Esophagus squamous epithelium (tissue), 4 donors: ENCODE data around the gene PTPRT.

Source experiments
- CTCF ChIP-seq, 6 experiments: fragments of 450-650 bp in 4 of 6; fragments of 200-600 bp in 2 of 6; sonication (generic) in 2 of 6; IDR thresholded peaks; one replicate each; pipeline ENCODE4 v1.5.1; 2016 to 2019; ENCODE audit warnings: antibody characterized with exemption in 6 of 6, mild to moderate bottlenecking in 4 of 6, moderate library complexity in 4 of 6
- POLR2A ChIP-seq, 4 donors: fragments of 450-650 bp; IDR thresholded peaks; one replicate each; pipeline ENCODE4 v1.6.1; 2017; ENCODE audit warnings: antibody characterized with exemption in 4 of 4, mild to moderate bottlenecking in 4 of 4, moderate library complexity in 3 of 4

- TF ChIP-seq CTCF (IDR thresholded peaks at IDR 0.05) = no peak
- TF ChIP-seq POLR2A (IDR thresholded peaks at IDR 0.05) = no peak
Observed at GRCh38 chr20:42475773-42476172, 713.9 kb downstream of the PTPRT start.
